HG02840 (cell line): ENCODE results near the gene SMG1.
"Not testable (repeated sequence)": the region's sequence is repeated elsewhere in the genome, so short reads cannot be mapped to it uniquely, and the experiment has no call there.

ENCODE experiments used
- ATAC-seq: cut with Tn5 transposase; IDR thresholded peaks from one replicate; pipeline ENCODE4 v1.9.1; 2021; ENCODE audit warnings: mild to moderate bottlenecking, moderate library complexity, moderate number of reproducible peaks; ENCODE audit not compliant: unreplicated experiment, low FRiP score

SMG1 gene

DNA sequence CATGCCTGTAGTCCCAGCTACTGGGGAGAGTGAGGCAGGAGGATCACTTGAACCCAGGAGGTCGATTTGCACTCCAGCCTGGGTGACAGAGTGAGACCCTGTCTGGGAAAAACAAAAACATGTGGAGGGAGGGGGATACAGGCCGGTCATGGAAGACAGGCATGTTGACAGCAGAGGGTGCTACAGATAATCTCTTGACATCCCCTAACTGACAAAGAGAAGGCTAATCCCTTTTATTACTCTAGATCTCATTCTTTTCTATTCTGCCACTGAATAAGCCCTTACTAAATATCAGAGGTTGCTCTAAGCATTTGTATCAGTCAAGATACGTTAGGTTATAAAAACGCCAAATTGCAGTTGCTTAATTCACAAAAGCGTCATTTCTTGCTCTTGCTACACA, 149.9 kb downstream of the SMG1 start:
- ATAC-seq = not testable (repeated sequence)

- not testable (repeated sequence) for ATAC-seq
Measured at GRCh38 chr16:18774651-18775050, 151.6 kb downstream of the SMG1 start.

GRCh38 chr16:18772171-18772570, 154.0 kb downstream of the SMG1 start:
- ATAC-seq = not testable (repeated sequence)

DNA sequence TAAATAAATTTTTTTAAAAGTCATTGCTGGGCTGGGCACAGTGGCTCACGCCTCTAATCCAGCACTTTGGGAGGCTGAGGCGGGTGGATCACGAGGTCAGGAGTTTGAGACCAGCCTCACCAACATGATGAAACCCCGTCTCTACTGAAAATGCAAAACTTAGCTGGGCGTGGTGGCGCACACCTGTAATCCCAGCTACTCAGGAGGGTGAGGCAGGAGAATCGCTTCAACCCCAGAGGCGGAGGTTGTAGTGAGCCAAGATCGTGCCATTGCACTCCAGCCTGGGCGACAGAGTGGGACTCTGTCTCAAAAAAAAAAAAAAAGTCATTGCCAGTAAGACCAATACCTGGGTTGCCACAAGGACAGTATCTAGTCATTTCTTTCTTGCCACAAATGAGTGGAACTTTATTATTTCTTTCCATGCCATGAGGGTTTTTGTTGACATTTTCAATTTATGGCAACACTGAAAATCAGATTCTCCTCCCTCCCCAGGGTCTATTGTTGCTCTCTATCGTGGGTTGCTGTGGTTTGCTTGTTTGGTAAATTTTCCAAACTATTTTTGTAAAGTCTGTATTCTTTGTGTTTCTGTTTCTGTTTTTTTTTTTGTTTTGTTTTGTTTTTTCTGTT, 155.8 kb downstream of the SMG1 start:
- ATAC-seq = not testable (repeated sequence)

DNA sequence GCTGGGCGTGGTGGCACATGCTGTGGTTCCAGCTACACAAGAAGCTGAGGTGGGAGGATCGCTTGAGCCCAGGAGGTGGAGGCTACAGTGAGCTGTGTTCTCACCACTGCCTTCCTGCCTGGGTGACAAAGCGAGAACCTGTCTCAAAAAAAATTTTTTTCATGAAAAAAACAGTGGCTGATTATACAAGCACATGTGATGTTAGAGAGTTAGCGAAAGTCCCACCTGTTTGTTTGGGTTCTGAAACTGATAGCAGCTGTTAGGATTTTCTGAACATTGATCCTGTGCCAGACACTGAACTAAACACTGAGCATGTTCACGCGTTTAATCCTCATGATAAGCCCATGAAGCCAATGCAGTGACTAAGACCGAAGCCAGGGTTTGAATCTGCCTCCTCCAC, 159.0 kb downstream of the SMG1 start:
- not testable (repeated sequence) for ATAC-seq

DNA sequence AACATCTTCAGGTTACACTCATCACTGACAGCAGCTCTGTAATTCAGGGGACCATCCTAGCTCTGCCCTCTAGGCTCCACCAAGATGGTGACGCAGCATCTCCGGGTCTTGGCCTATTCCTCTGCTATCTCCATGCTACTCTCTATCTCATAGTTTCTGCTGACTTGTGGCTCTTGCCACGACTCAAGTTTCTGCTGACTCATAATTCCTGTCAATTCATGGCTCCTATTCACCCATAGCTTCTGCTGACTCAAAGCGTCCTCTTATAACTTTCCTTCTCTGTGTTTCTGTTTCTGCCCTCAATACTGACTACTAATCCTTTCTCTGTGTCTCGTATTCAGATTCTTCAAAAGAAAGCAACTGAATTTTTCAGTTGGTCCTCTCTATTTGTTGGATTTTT, 163.5 kb downstream of the SMG1 start:
- ATAC-seq = not testable (repeated sequence)

GRCh38 chr16:18759598-18760520, 166.3 kb downstream of the SMG1 start:
- not testable (repeated sequence) for ATAC-seq

DNA sequence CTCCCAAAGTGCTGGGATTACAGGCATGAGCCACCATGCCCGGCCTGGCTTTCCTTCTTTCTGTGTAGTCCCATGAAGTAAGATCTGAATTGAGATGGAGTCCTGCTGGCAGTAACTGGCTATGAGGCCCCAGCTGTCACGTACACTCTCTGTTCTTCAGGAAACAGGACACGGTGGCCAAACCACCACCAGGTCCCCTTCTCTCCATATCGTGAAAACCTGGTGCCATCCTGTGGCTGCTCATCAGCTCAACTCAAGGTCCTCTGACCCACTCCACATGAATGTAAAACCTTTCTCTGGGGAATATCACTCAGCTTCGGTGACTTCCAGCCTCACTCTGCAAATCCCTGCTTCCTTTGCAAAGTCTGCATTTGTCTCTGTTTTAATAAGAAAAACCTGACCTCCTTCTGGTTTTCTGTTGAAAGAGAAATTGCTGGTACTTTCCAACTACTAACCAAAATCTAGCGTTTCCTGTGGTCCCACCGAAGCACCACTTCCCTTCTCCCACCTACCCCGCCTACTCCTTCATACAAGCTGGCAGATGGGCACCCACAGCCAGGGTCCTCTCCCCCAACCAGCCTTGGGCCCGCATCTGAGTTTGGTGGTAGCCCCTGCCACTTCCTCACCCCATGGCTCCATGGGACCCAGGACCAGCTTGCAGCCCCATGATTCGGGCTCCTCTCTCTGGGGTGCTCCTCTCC, 168.1 kb downstream of the SMG1 start:
- not testable (repeated sequence) for ATAC-seq

GRCh38 chr16:18756639-18757038, 169.6 kb downstream of the SMG1 start:
- ATAC-seq = not testable (repeated sequence)
